Measurements from ENCODE around the gene NR2C2AP.
"Not testable (repeated sequence)": the region's sequence is repeated elsewhere in the genome, so short reads cannot be mapped to it uniquely, and the experiment has no call there.

NR2C2AP gene

GRCh38 chr19:19203012-19203856 is at the start of gene NR2C2AP:
Gene NR2C2AP, minus strand, starts transcription at chr19:19203414. Its CDS starts 354 bp downstream, at chr19:19203060.
- DNase-seq (ENCODE audit: low read depth in 2 of 2) = peak; percentile 84

- DNase-seq (ENCODE audit: low read depth in 2 of 2) = no peak
These were observed 47.1 kb upstream of the NR2C2AP start for GRCh38 chr19:19250196-19250801.

- DNase-seq (ENCODE audit: low read depth in 2 of 2) = no peak
These were observed 37.3 kb upstream of the NR2C2AP start for GRCh38 chr19:19240476-19240875.

- no peak for DNase-seq (ENCODE audit: low read depth in 2 of 2)
These were observed 36.5 kb upstream of the NR2C2AP start for GRCh38 chr19:19239675-19240074.

GRCh38 chr19:19238126-19238894 is 35.1 kb upstream of the NR2C2AP start:
- DNase-seq (ENCODE audit: low read depth in 2 of 2) = no peak

GRCh38 chr19:19236173-19236572 is 33.0 kb upstream of the NR2C2AP start:
- DNase-seq (ENCODE audit: low read depth in 2 of 2) = no peak

GRCh38 chr19:19234220-19234816 is 31.1 kb upstream of the NR2C2AP start:
- no peak for DNase-seq (ENCODE audit: low read depth in 2 of 2)

GRCh38 chr19:19232261-19232721 is 29.1 kb upstream of the NR2C2AP start:
- DNase-seq (ENCODE audit: low read depth in 2 of 2) = no peak

- DNase-seq (ENCODE audit: low read depth in 2 of 2) = no peak
These were observed 27.8 kb upstream of the NR2C2AP start for GRCh38 chr19:19230999-19231398.

GRCh38 chr19:19229701-19230100 is 26.5 kb upstream of the NR2C2AP start:
- no peak for DNase-seq (ENCODE audit: low read depth in 2 of 2)

- DNase-seq (ENCODE audit: low read depth in 2 of 2) = no peak
These were observed 24.0 kb upstream of the NR2C2AP start for GRCh38 chr19:19227217-19227616.

- no peak for DNase-seq (ENCODE audit: low read depth in 2 of 2)
These were observed 23.4 kb upstream of the NR2C2AP start for GRCh38 chr19:19226663-19227062.

- DNase-seq (ENCODE audit: low read depth in 2 of 2) = no peak
These were observed 23.0 kb upstream of the NR2C2AP start for GRCh38 chr19:19226204-19226603.

- DNase-seq (ENCODE audit: low read depth in 2 of 2) = peak; percentile 46 to 55
These were observed 21.8 kb upstream of the NR2C2AP start for GRCh38 chr19:19224852-19225494.

GRCh38 chr19:19224150-19224851 is 21.1 kb upstream of the NR2C2AP start:
- no peak for DNase-seq (ENCODE audit: low read depth in 2 of 2)

GRCh38 chr19:19223636-19224035 is 20.4 kb upstream of the NR2C2AP start:
- no peak for DNase-seq (ENCODE audit: low read depth in 2 of 2)

- no peak for DNase-seq (ENCODE audit: low read depth in 2 of 2)
These were observed 19.8 kb upstream of the NR2C2AP start for GRCh38 chr19:19223060-19223459.

GRCh38 chr19:19221000-19221399 is 17.8 kb upstream of the NR2C2AP start:
- not testable (repeated sequence) for DNase-seq (ENCODE audit: low read depth in 2 of 2)

- DNase-seq (ENCODE audit: low read depth in 2 of 2) = no peak
These were observed 15.7 kb upstream of the NR2C2AP start for GRCh38 chr19:19218911-19219310.

GRCh38 chr19:19217099-19217498 is 13.9 kb upstream of the NR2C2AP start:
- no peak for DNase-seq (ENCODE audit: low read depth in 2 of 2)

GRCh38 chr19:19215792-19216191 is 12.6 kb upstream of the NR2C2AP start:
- no peak for DNase-seq (ENCODE audit: low read depth in 2 of 2)

All from stimulated activated CD8-positive, alpha-beta memory T cell treated with anti-CD3 and anti-CD28 coated beads, Interleukin-15, amount 100 ng/mL, for 4 hours (primary cell).